IMR-90 (cell line): Measurements from ENCODE around the gene ZNF302. TPM values are rescaled to one million over a fixed set of nuclear protein-coding genes. Genes with fewer than 3 reads are reported as not detected.

Source experiments
- ATAC-seq: fragments of 200-7000 bp; cut with Tn5 transposase; 2 replicates; pipeline ENCODE4 v1.9.1; 2020; ENCODE audit warnings: low read depth, mild to moderate bottlenecking, moderate library complexity
- BruUV-seq: library from RNA; stranded (reverse); fragments of 400-500 nt; replicated peaks from 2 replicates; lab custom pipeline; 2021; lab: Mats Ljungman, UMichigan
- CTCF ChIA-PET: fragments of 300-600 bp; formaldehyde crosslinking; extraction: SDS; loops from one replicate; lab custom pipeline; 2021; ENCODE audit warnings: antibody characterized with exemption; lab: Yijun Ruan, JAX
- POLR2A ChIA-PET: fragments of 300-600 bp; sonication (Branson Sonifier 250); formaldehyde crosslinking; loops from one replicate; lab custom pipeline; 2022; ENCODE audit warnings: antibody characterized with exemption; ENCODE audit not compliant: unreplicated experiment; lab: Charles Lee
- DNase-seq: peaks from one replicate; pipeline ENCODE4 v3.0.0; 2013
- H2AFZ ChIP-seq: replicated peaks from 2 replicates; pipeline ENCODE3; 2013; ENCODE audit warnings: low read length, mild to moderate bottlenecking; ENCODE audit not compliant: poor library complexity
- H2AK5ac ChIP-seq: 2 replicates; pipeline ENCODE4 v1.6.1; 2013; ENCODE audit warnings: low read depth, low read length, inconsistent platforms
- H2AK9ac ChIP-seq: replicated peaks from 2 replicates; pipeline ENCODE3; 2013; ENCODE audit warnings: mild to moderate bottlenecking, low read depth, low read length, moderate library complexity; ENCODE audit not compliant: poor library complexity
- H2BK120ac ChIP-seq: 2 replicates; pipeline ENCODE4 v1.6.1; 2013; ENCODE audit warnings: low read depth, low read length, inconsistent platforms
- H2BK15ac ChIP-seq: 3 replicates; pipeline ENCODE4 v1.6.1; 2013; ENCODE audit warnings: low read depth, low read length, inconsistent platforms
- H2BK20ac ChIP-seq: 2 replicates; pipeline ENCODE4 v1.6.1; 2013; ENCODE audit warnings: low read depth, mild to moderate bottlenecking, inconsistent platforms, low read length, moderate library complexity
- H2BK5ac ChIP-seq: 2 replicates; pipeline ENCODE4 v1.6.1; 2013; ENCODE audit warnings: mild to moderate bottlenecking, low read depth, low read length, inconsistent platforms; ENCODE audit not compliant: poor library complexity, severe bottlenecking
- H3K14ac ChIP-seq: replicated peaks from 2 replicates; pipeline ENCODE4 v1.6.1; 2013; ENCODE audit warnings: low read depth, low read length, inconsistent platforms
- H3K18ac ChIP-seq: 2 replicates; pipeline ENCODE4 v1.6.1; 2013; ENCODE audit warnings: low read depth, low read length, control low read depth
- H3K23ac ChIP-seq: 2 replicates; pipeline ENCODE4 v1.6.1; 2013; ENCODE audit warnings: low read depth, low read length, inconsistent platforms
- H3K27ac ChIP-seq: 2 replicates; pipeline ENCODE4 v1.5.1; 2013; ENCODE audit warnings: mild to moderate bottlenecking, control low read depth, low read length; ENCODE audit not compliant: insufficient read depth
- H3K27me3 ChIP-seq: 2 replicates; pipeline ENCODE4 v1.6.1; 2013; ENCODE audit warnings: low read length; ENCODE audit not compliant: control insufficient read depth, insufficient read depth
- H3K36me3 ChIP-seq: 2 replicates; pipeline ENCODE4 v1.6.1; 2013; ENCODE audit warnings: low read length, mixed read lengths; ENCODE audit not compliant: control insufficient read depth, insufficient read depth
- H3K4ac ChIP-seq: 2 replicates; pipeline ENCODE4 v1.6.1; 2013; ENCODE audit warnings: low read depth, low read length, inconsistent platforms
- H3K4me1 ChIP-seq: 2 replicates; pipeline ENCODE4 v1.6.1; 2013; ENCODE audit warnings: low read length, mixed read lengths; ENCODE audit not compliant: control insufficient read depth, insufficient read depth
- H3K4me2 ChIP-seq: 2 replicates; pipeline ENCODE4 v1.6.1; 2013; ENCODE audit warnings: low read depth, mild to moderate bottlenecking, control low read depth, low read length, moderate library complexity
- H3K4me3 ChIP-seq: 2 replicates; pipeline ENCODE4 v1.5.1; 2013; ENCODE audit warnings: low read depth, mild to moderate bottlenecking, control low read depth, low read length, moderate library complexity; ENCODE audit not compliant: insufficient read depth
- H3K56ac ChIP-seq: 2 replicates; pipeline ENCODE4 v1.6.1; 2013; ENCODE audit warnings: low read length, inconsistent platforms; ENCODE audit not compliant: insufficient read depth; ENCODE audit errors: extremely low read depth
- H3K79me1 ChIP-seq, 2 experiments: 2 replicates each; pipeline ENCODE4 v1.6.1; 2013; ENCODE audit warnings: low read length in 2 of 2, inconsistent platforms in 1 of 2, low read depth in 1 of 2
- H3K9ac ChIP-seq: 2 replicates; pipeline ENCODE4 v1.6.1; 2013; ENCODE audit warnings: low read depth, low read length, control low read depth
- H3K9me1 ChIP-seq: 2 replicates; pipeline ENCODE4 v1.6.1; 2013; ENCODE audit warnings: low read length, inconsistent platforms; ENCODE audit not compliant: insufficient read depth
- H3K9me3 ChIP-seq: 2 replicates; pipeline ENCODE4 v1.6.1; 2013; ENCODE audit warnings: low read length; ENCODE audit not compliant: control insufficient read depth, insufficient read depth
- H4K20me1 ChIP-seq: 2 replicates; pipeline ENCODE4 v1.6.1; 2013; ENCODE audit warnings: low read length, inconsistent platforms; ENCODE audit not compliant: insufficient read depth
- H4K5ac ChIP-seq: 2 replicates; pipeline ENCODE4 v1.6.1; 2013; ENCODE audit warnings: mild to moderate bottlenecking, low read depth, low read length, control low read depth
- H4K8ac ChIP-seq, 2 experiments: 2 replicates each; pipeline ENCODE4 v1.6.1; 2013; ENCODE audit warnings: low read depth in 2 of 2, low read length in 2 of 2, control low read depth in 1 of 2, inconsistent platforms in 1 of 2
- H4K91ac ChIP-seq: 2 replicates; pipeline ENCODE4 v1.6.1; 2013; ENCODE audit warnings: low read depth, low read length, inconsistent platforms; ENCODE audit not compliant: insufficient read depth
- BHLHE40 ChIP-seq: fragments of 150-350 bp; IDR thresholded peaks from 2 replicates; pipeline ENCODE4 v1.6.1; 2016; ENCODE audit warnings: mild to moderate bottlenecking, low read depth, low read length
- CEBPB ChIP-seq: IDR thresholded peaks from 2 replicates; pipeline ENCODE4 v1.6.1; 2012; ENCODE audit warnings: low read depth, low read length, improper control_type of control experiment
- CHD1 ChIP-seq: IDR thresholded peaks from 2 replicates; pipeline ENCODE4 v1.6.1; 2012; ENCODE audit warnings: low read depth, low read length, improper control_type of control experiment
- CTCF ChIP-seq: conservative IDR thresholded peaks from 2 replicates; pipeline ENCODE4 v1.5.1; 2012; ENCODE audit warnings: mild to moderate bottlenecking, low read depth, low read length, improper control_type of control experiment
- ELK1 ChIP-seq: fragments of 150-350 bp; IDR thresholded peaks from 2 replicates; pipeline ENCODE4 v1.6.1; 2016; ENCODE audit warnings: low read depth, mild to moderate bottlenecking, low read length, moderate library complexity, borderline replicate concordance
- FOS ChIP-seq: fragments of 150-350 bp; IDR thresholded peaks from 2 replicates; pipeline ENCODE4 v1.6.1; 2016; ENCODE audit warnings: low read depth, low read length
- MAFK ChIP-seq: IDR thresholded peaks from 2 replicates; pipeline ENCODE4 v1.6.1; 2012; ENCODE audit warnings: low read depth, low read length, improper control_type of control experiment
- MAZ ChIP-seq: IDR thresholded peaks from 2 replicates; pipeline ENCODE4 v1.6.1; 2012; ENCODE audit warnings: low read depth, mild to moderate bottlenecking, low read length, improper control_type of control experiment, moderate library complexity, borderline replicate concordance
- MXI1 ChIP-seq: IDR thresholded peaks from 2 replicates; pipeline ENCODE4 v1.6.1; 2012; ENCODE audit warnings: low read depth, mild to moderate bottlenecking, low read length, moderate library complexity, borderline replicate concordance
- NFE2L2 ChIP-seq: fragments of 150-350 bp; IDR thresholded peaks from 2 replicates; pipeline ENCODE4 v1.6.1; 2016; ENCODE audit warnings: low read depth, mild to moderate bottlenecking, low read length
- POLR2A ChIP-seq: IDR thresholded peaks from 2 replicates; pipeline ENCODE4 v1.6.1; 2012; ENCODE audit warnings: mild to moderate bottlenecking, low read depth, low read length
- RAD21 ChIP-seq: IDR thresholded peaks from 2 replicates; pipeline ENCODE4 v1.6.1; 2012; ENCODE audit warnings: low read length, improper control_type of control experiment
- RCOR1 ChIP-seq: IDR thresholded peaks from 2 replicates; pipeline ENCODE4 v1.6.1; 2012; ENCODE audit warnings: mild to moderate bottlenecking, low read length, improper control_type of control experiment; ENCODE audit not compliant: insufficient replicate concordance
- RFX5 ChIP-seq: IDR thresholded peaks from 2 replicates; pipeline ENCODE4 v1.8.0; 2012; ENCODE audit warnings: low read depth, mild to moderate bottlenecking, low read length, moderate library complexity
- SMC3 ChIP-seq: fragments of 150-350 bp; IDR thresholded peaks from 2 replicates; pipeline ENCODE4 v1.6.1; 2016; ENCODE audit warnings: low read depth, mild to moderate bottlenecking, antibody characterized with exemption, low read length, moderate library complexity
- USF2 ChIP-seq: fragments of 150-350 bp; IDR thresholded peaks from 2 replicates; pipeline ENCODE4 v1.6.1; 2017; ENCODE audit warnings: mild to moderate bottlenecking, antibody characterized with exemption, low read length, low read depth
- WGBS, 2 experiments: methylation state at CpG; one replicate each; pipeline versions ENCODE4 v1.1.5 to v1.1.7; 2013; ENCODE audit warnings: missing lambda C conversion rate in 2 of 2; ENCODE audit not compliant: insufficient read length in 1 of 2; ENCODE audit errors: extremely low coverage in 2 of 2; 5-methylcytosine and 5-hydroxymethylcytosine counted together
- dilution Hi-C: fragments of 300-500 bp; cut with HindIII; formaldehyde crosslinking; loops from one replicate; pipeline ENCODE4 v1.14.3; 2018; ENCODE audit warnings: low sequenced_read_pairs; ENCODE audit not compliant: unreplicated experiment
- in situ Hi-C: fragments of 300-500 bp; cut with MboI; formaldehyde crosslinking; loops from 3 replicates; pipeline ENCODE4 v1.14.3; 2019; ENCODE audit warnings: low sequenced_read_pairs, inconsistent platforms, mixed read lengths
- intact Hi-C: fragments of 100-400 bp; cut with micrococcal nuclease; formaldehyde crosslinking; loops from 2 replicates; pipeline ENCODE4 v1.10.0; 2022
- polyA plus RNA-seq, 3 experiments: library from polyadenylated mRNA; depleted of rRNA; stranded (reverse); fragments of >200 nt; gene quantifications; 2 replicates each; pipeline ENCODE4 v1.2.3, GENCODE V29; 2012; ENCODE audit warnings: low replicate concordance in 1 of 3
- total RNA-seq: library from RNA; depleted of rRNA; stranded (reverse); fragments of >200 nt; gene quantifications from 2 replicates; pipeline ENCODE4 v1.2.3, GENCODE V29; 2012

Gene ZNF302
- total and polyA plus RNA-seq, 2 of the 4 experiments (the other 2 are of a cell fraction) = 9.1 to 9.5 TPM

- H3K27ac ChIP-seq = no peak overlapping the region
- no peak overlapping the region for H3K56ac ChIP-seq
- no peak overlapping the region for H3K18ac ChIP-seq
- H2AFZ ChIP-seq = no peak overlapping the region
- DNase-seq (no peak), ATAC-seq (no peak)
- in situ Hi-C loops = no loop called here
- H2AK9ac ChIP-seq = no peak overlapping the region
- no peaks in the 10 kb centered on the region for H3K36me3 ChIP-seq
- intact Hi-C loops = no loop called here
- ChIA-PET CTCF (interaction anchor here (0.6 kb wide), 1 partner anchor 740 kb away, joined by 3 read pairs; no protein-coding TSS in a partner anchor), POLR2A (no interaction called here)
- H4K8ac ChIP-seq = no peak overlapping the region
- H2BK15ac ChIP-seq = no peak overlapping the region
- H3K27me3 ChIP-seq = no peaks in the 10 kb centered on the region
- H2BK120ac ChIP-seq = no peak overlapping the region
- H4K5ac ChIP-seq = no peak overlapping the region
- H3K4me1 ChIP-seq = no peaks in the 10 kb centered on the region
- no peaks in the 10 kb centered on the region for H3K9me1 ChIP-seq
- H4K91ac ChIP-seq = no peak overlapping the region
- no peak overlapping the region for H3K23ac ChIP-seq
- BruUV-seq = no TSS peak
- H3K4ac ChIP-seq = no peak overlapping the region
- H3K4me2 ChIP-seq = no peak overlapping the region
- no peak overlapping the region for H3K14ac ChIP-seq
- H3K9me3 ChIP-seq = no peaks in the 10 kb centered on the region
- no CpG with 5 or more reads among the region's 2 CpGs for WGBS, 2 experiments
- H2BK20ac ChIP-seq = no peak overlapping the region
- H2AK5ac ChIP-seq = no peak overlapping the region
- no peaks in the 10 kb centered on the region for H3K79me1 ChIP-seq
- no peak overlapping the region for H3K9ac ChIP-seq
- no peaks in the 10 kb centered on the region for H4K20me1 ChIP-seq
- TF ChIP-seq CHD1 (no peak), POLR2A (no peak), RAD21 (no peak), RCOR1 (no peak), USF2 (no peak), MXI1 (no peak), FOS (no peak), SMC3 (no peak), RFX5 (no peak), MAZ (no peak), NFE2L2 (no peak), BHLHE40 (no peak), CEBPB (no peak), CTCF (no peak), ELK1 (no peak), MAFK (no peak)
- no peak overlapping the region for H3K4me3 ChIP-seq
- no peak overlapping the region for H2BK5ac ChIP-seq
- dilution Hi-C loops = no loop called here
Observed at GRCh38 chr19:34655651-34656050, 21.8 kb upstream of the ZNF302 start.
